MM.1S (cell line): ENCODE results near the gene TANC1.

Experiments used
- DNase-seq: peaks from one replicate; pipeline ENCODE4 v3.0.0-alpha.2; 2015
- H2AFZ ChIP-seq: fragments of 300-600 bp; sonication (generic); 2 replicates; pipeline ENCODE4 v1.6.0; 2016; ENCODE audit warnings: antibody characterized with exemption, low read length
- H3F3A ChIP-seq: fragments of 300-600 bp; sonication (generic); 2 replicates; pipeline ENCODE4 v1.6.1; 2016; ENCODE audit warnings: mild to moderate bottlenecking, antibody characterized with exemption, low read length, moderate library complexity, mixed read lengths; ENCODE audit not compliant: insufficient read depth
- H3K27ac ChIP-seq: fragments of 300-600 bp; sonication (generic); 2 replicates; pipeline ENCODE4 v1.5.1; 2016; ENCODE audit warnings: mild to moderate bottlenecking, low read length
- H3K27me3 ChIP-seq: fragments of 300-600 bp; sonication (generic); replicated peaks from 2 replicates; pipeline ENCODE4 v1.6.0; 2016; ENCODE audit warnings: low read length; ENCODE audit not compliant: insufficient read depth
- H3K36me3 ChIP-seq: fragments of 300-600 bp; sonication (generic); replicated peaks from 2 replicates; pipeline ENCODE4 v1.6.1; 2016; ENCODE audit warnings: mild to moderate bottlenecking, low read length, mixed read lengths; ENCODE audit not compliant: insufficient read depth
- H3K4me1 ChIP-seq: fragments of 300-600 bp; sonication (generic); 2 replicates; pipeline ENCODE4 v1.6.1; 2016; ENCODE audit warnings: low read length, mixed read lengths
- H3K4me2 ChIP-seq: fragments of 300-600 bp; sonication (generic); 2 replicates; pipeline ENCODE4 v1.6.0; 2016; ENCODE audit warnings: low read depth, low read length
- H3K4me3 ChIP-seq: fragments of 300-600 bp; sonication (generic); 2 replicates; pipeline ENCODE4 v1.5.1; 2016; ENCODE audit warnings: low read length, mixed read lengths
- H3K79me2 ChIP-seq: fragments of 300-600 bp; sonication (generic); 2 replicates; pipeline ENCODE4 v1.6.1; 2016; ENCODE audit warnings: mixed run types, low read length, mixed read lengths
- H3K9ac ChIP-seq: fragments of 300-600 bp; sonication (generic); 2 replicates; pipeline ENCODE4 v1.6.1; 2016; ENCODE audit warnings: low read length, mixed read lengths
- H3K9me2 ChIP-seq: fragments of 300-600 bp; sonication (generic); replicated peaks from 2 replicates; pipeline ENCODE4 v1.6.1; 2016; ENCODE audit warnings: mild to moderate bottlenecking, low read length, mixed read lengths; ENCODE audit not compliant: insufficient read depth
- H3K9me3 ChIP-seq: fragments of 300-600 bp; sonication (generic); replicated peaks from 2 replicates; pipeline ENCODE4 v1.6.1; 2016; ENCODE audit warnings: mild to moderate bottlenecking, low read length, mixed read lengths; ENCODE audit not compliant: insufficient read depth
- H4K20me1 ChIP-seq: fragments of 300-600 bp; sonication (generic); 2 replicates; pipeline ENCODE4 v1.6.1; 2016; ENCODE audit warnings: mild to moderate bottlenecking, low read length, moderate library complexity, mixed read lengths; ENCODE audit not compliant: insufficient read depth
- EZH2 ChIP-seq: fragments of 300-600 bp; sonication (generic); optimal IDR thresholded peaks from 2 replicates; pipeline ENCODE3; 2017; ENCODE audit warnings: low read depth, mild to moderate bottlenecking, antibody characterized with exemption, low read length, mixed read lengths
- EZH2phosphoT487 ChIP-seq: fragments of 300-600 bp; sonication (generic); IDR thresholded peaks from 2 replicates; pipeline ENCODE4 v1.6.1; 2018; ENCODE audit warnings: antibody characterized with exemption, low read length
- TF ChIP-seq, protein P1 (sequence below): fragments of 300-600 bp; sonication (generic); IDR thresholded peaks from 2 replicates; pipeline ENCODE4 v1.5.1; 2016; ENCODE audit warnings: antibody characterized with exemption, low read length, mixed read lengths

The TANC1 gene

GRCh38 chr2:159154366-159154765 lies 185.9 kb downstream of the TANC1 start:
- no peaks in the 10 kb centered on the region for H4K20me1 ChIP-seq
- no peaks in the 10 kb centered on the region for H3K4me1 ChIP-seq
- H3K79me2 ChIP-seq, result no peaks in the 10 kb centered on the region
- no peak overlapping the region for H2AFZ ChIP-seq
- no peak overlapping the region for H3K4me2 ChIP-seq
- no peaks in the 10 kb centered on the region for H3K27me3 ChIP-seq
- H3K4me3 ChIP-seq, result no peak overlapping the region
- no peaks in the 10 kb centered on the region for H3F3A ChIP-seq
- no peak for DNase-seq
- no peaks in the 10 kb centered on the region for H3K9me2 ChIP-seq
- H3K36me3 ChIP-seq, result no peaks in the 10 kb centered on the region
- TF ChIP-seq EZH2phosphoT487 (no peak), EZH2 (no peak)
- TF ChIP-seq, protein P1, sequence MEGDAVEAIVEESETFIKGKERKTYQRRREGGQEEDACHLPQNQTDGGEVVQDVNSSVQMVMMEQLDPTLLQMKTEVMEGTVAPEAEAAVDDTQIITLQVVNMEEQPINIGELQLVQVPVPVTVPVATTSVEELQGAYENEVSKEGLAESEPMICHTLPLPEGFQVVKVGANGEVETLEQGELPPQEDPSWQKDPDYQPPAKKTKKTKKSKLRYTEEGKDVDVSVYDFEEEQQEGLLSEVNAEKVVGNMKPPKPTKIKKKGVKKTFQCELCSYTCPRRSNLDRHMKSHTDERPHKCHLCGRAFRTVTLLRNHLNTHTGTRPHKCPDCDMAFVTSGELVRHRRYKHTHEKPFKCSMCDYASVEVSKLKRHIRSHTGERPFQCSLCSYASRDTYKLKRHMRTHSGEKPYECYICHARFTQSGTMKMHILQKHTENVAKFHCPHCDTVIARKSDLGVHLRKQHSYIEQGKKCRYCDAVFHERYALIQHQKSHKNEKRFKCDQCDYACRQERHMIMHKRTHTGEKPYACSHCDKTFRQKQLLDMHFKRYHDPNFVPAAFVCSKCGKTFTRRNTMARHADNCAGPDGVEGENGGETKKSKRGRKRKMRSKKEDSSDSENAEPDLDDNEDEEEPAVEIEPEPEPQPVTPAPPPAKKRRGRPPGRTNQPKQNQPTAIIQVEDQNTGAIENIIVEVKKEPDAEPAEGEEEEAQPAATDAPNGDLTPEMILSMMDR, result no peak
- no peak overlapping the region for H3K9ac ChIP-seq
- no peak overlapping the region for H3K27ac ChIP-seq
- H3K9me3 ChIP-seq, result no peaks in the 10 kb centered on the region

GRCh38 chr2:159155320-159155719 lies 186.9 kb downstream of the TANC1 start:
- Histone ChIP-seq H3K27ac (no peak overlapping the region), H3K4me1 (no peaks in the 10 kb centered on the region), H3K4me2 (no peak overlapping the region)

GRCh38 chr2:159155791-159156190 lies 187.4 kb downstream of the TANC1 start:
- no peaks in the 10 kb centered on the region for H3K9me3 ChIP-seq
- no peaks in the 10 kb centered on the region for H3F3A ChIP-seq
- TF ChIP-seq EZH2 (no peak), EZH2phosphoT487 (no peak)
- TF ChIP-seq, protein P1, result no peak
- H2AFZ ChIP-seq, result no peak overlapping the region
- DNase-seq, result no peak
- H3K27ac ChIP-seq, result no peak overlapping the region
- H3K4me2 ChIP-seq, result no peak overlapping the region
- H3K9ac ChIP-seq, result no peak overlapping the region
- no peaks in the 10 kb centered on the region for H3K79me2 ChIP-seq
- H3K4me1 ChIP-seq, result peaks cover 1% of the 10 kb centered on the region
- no peaks in the 10 kb centered on the region for H3K27me3 ChIP-seq
- no peaks in the 10 kb centered on the region for H4K20me1 ChIP-seq
- no peaks in the 10 kb centered on the region for H3K9me2 ChIP-seq
- no peak overlapping the region for H3K4me3 ChIP-seq
- no peaks in the 10 kb centered on the region for H3K36me3 ChIP-seq

More at GRCh38 chr2:159155320-159155719, 186.9 kb downstream of the TANC1 start:
- Histone ChIP-seq H3K36me3 (no peaks in the 10 kb centered on the region), H3K27me3 (no peaks in the 10 kb centered on the region), H3K9me3 (no peaks in the 10 kb centered on the region), H3K4me3 (no peak overlapping the region), H4K20me1 (no peaks in the 10 kb centered on the region), H3F3A (no peaks in the 10 kb centered on the region), H2AFZ (no peak overlapping the region), H3K79me2 (no peaks in the 10 kb centered on the region), H3K9me2 (no peaks in the 10 kb centered on the region), H3K9ac (no peak overlapping the region)
- no peak for DNase-seq
- TF ChIP-seq, protein P1, result no peak
- TF ChIP-seq EZH2phosphoT487 (no peak), EZH2 (no peak)
